Inflammatory macrophage treated with lipopolysaccharide for 4 hours (primary cell): ENCODE measurements around the gene SPPL2B.
"Not testable (repeated sequence)": the region's sequence is repeated elsewhere in the genome, so short reads cannot be mapped to it uniquely, and the experiment has no call there.

Source experiments
- DNase-seq: peaks from one replicate; pipeline ENCODE4 v3.0.0-alpha.2; 2020

SPPL2B gene

GRCh38 chr19:2338751-2339643, 10.5 kb downstream of the SPPL2B start:
- DNase-seq, result no peak

- no peak for DNase-seq
These were observed 11.3 kb downstream of the SPPL2B start for GRCh38 chr19:2339644-2340310.

GRCh38 chr19:2340496-2341243, 12.2 kb downstream of the SPPL2B start:
- DNase-seq, result no peak

- DNase-seq, result no peak
These were observed 12.8 kb downstream of the SPPL2B start for GRCh38 chr19:2341244-2341751.

GRCh38 chr19:2341982-2342381, 13.5 kb downstream of the SPPL2B start:
- DNase-seq, result no peak

- DNase-seq, result no peak
These were observed 14.3 kb downstream of the SPPL2B start for GRCh38 chr19:2342656-2343288.

GRCh38 chr19:2343289-2343982, 15.0 kb downstream of the SPPL2B start:
- no peak for DNase-seq

GRCh38 chr19:2344381-2344870, 15.9 kb downstream of the SPPL2B start:
- no peak for DNase-seq

- DNase-seq, result no peak
These were observed 16.6 kb downstream of the SPPL2B start for GRCh38 chr19:2345076-2345475.

- DNase-seq, result no peak
These were observed 17.5 kb downstream of the SPPL2B start for GRCh38 chr19:2345794-2346663.

- DNase-seq, result not testable (repeated sequence)
These were observed 21.3 kb downstream of the SPPL2B start for GRCh38 chr19:2349818-2350217.

- no peak for DNase-seq
These were observed 22.2 kb downstream of the SPPL2B start for GRCh38 chr19:2350656-2351055.

- DNase-seq, result no peak
These were observed 23.1 kb downstream of the SPPL2B start for GRCh38 chr19:2351591-2351990.

GRCh38 chr19:2352121-2352520, 23.6 kb downstream of the SPPL2B start:
- no peak for DNase-seq

GRCh38 chr19:2353159-2353886, 24.8 kb downstream of the SPPL2B start:
- no peak for DNase-seq

- DNase-seq, result no peak
These were observed 25.6 kb downstream of the SPPL2B start for GRCh38 chr19:2353887-2354592.

GRCh38 chr19:2354670-2355069, 26.2 kb downstream of the SPPL2B start:
- DNase-seq, result no peak

GRCh38 chr19:2355168-2356035, 26.9 kb downstream of the SPPL2B start:
- DNase-seq, result no peak
